HTERT RPE-1 (cell line): ENCODE results near the gene IL22RA1.

Experiments used
- in situ Hi-C: fragments of 300-500 bp; cut with MboI; formaldehyde crosslinking; loops from 4 replicates; pipeline ENCODE4 v1.14.3; 2020; ENCODE audit warnings: low sequenced_read_pairs

Gene IL22RA1

DNA sequence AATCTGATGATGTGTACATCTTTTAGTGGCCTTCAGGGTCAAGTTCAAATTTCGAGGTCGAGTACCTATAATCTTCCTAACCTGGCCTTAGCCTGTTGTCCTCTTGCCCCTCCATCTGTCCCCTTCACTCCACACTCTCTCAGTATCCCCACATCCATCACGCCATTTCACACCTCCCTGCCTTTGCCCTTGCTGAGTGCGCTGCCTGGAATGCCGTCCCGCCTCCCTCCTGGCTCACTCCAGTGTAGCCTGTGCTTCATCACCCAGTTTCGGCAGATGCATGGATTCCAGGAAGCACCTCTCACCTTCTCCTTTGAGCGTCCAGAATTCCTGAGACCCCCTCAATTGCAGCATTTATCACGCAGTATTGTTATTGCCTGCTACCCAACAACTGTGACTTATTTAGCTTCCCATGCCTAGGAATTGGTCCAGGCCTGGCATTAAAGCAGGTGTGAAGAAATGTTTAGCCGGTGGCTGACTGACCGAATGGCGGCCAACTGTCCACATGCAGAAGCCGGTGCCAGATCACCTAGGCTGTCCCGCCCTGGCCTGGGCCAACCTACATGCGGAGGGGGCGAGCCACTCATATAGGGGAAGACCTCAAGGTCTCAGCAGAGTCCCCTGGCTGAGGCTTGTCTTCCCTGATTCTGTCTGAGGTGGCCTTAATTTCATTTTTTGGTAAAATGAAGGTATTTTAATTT is 65.5 kb downstream of the IL22RA1 start:
- in situ Hi-C loops, result no loop called here

DNA sequence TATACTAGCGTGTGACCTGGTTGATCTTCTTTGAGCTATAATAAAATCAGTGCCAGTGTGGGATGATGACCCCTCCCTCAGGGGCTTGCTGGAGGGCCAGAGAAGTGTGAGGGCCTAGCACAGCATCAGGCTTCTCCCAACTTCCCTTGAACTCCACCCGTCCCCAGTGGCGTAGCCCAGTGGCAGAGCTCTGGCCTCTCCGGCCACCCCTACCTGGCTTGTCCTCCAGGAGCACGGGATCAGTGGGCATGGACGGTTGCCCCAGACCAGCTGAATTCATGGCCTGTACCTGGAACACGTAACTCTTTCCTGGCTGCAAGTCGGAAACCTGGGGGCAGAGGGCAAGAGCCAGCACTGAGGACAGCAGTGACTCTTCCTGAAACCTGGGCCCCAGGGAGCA is 67.0 kb downstream of the IL22RA1 start:
- in situ Hi-C loops, result no loop called here

DNA sequence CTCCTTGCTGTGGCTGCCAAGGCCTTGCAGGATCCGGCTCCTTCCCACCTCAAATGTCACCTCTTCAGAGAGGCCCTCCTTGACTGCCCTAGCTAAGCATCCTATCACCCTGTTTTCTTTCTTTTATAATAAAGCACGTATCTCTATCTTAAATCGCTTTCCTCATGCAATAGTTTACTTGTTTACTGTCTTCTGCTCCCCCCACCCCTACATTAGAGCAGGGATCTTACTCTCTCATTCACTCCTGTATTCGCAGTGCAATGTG is 67.4 kb downstream of the IL22RA1 start:
- in situ Hi-C loops, result no loop called here

DNA sequence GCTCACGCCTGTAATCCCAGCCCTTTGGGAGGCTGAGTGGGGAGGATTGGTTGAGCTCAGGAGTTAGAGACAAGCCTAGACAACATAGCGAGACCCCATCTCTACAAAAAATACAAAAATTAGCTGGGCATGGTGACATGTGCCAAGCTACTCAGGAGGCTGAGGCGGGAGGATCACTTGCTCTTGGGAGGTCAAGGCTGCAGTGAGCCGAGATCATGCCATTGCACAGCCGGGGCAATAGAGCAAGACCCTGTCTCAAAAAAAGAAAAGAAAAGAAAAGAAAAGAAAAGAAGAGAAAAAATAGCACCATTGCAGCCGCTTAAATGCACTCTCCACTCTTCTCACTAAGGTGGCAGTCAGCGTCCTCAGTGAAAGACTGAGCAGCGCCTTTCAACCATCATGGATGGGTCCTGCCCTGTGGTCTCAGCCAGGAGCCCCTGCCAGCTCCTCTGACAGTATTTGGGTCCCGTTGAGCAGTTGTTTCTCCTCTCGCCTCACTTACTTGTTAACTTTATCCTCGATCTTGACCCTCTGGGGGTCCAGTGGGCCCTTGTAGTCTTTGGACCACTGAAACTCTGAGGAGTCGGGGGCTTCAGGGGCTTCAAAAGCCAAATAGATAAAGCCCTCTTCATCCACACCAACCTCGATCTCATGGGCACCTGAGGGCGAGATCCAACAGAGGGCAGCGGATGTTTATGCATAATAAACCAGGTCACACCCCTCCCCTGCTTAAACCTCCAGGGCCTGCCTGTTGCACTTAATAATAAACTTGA is 67.9 kb downstream of the IL22RA1 start:
- in situ Hi-C loops, result no loop called here

DNA sequence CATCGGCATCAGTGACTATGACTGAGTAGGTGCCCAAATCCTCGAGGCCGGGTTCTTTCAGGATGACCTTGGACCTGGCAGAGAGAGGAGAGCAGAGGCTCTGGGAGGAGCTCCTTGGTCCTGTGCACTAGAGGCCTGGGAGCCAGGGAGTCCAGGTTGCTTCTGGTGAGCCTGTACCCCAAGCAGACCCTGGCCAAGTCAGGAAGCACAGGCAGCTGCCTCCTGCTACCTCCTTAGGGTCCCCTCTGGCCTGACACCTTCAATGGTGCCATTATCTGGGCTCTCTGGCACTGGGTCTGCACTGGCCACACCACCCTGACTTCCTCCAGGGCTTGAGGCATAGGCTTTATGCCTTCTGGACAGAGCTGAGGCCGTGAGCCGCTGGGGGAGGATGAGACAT is 68.7 kb downstream of the IL22RA1 start:
- in situ Hi-C loops, result no loop called here

DNA sequence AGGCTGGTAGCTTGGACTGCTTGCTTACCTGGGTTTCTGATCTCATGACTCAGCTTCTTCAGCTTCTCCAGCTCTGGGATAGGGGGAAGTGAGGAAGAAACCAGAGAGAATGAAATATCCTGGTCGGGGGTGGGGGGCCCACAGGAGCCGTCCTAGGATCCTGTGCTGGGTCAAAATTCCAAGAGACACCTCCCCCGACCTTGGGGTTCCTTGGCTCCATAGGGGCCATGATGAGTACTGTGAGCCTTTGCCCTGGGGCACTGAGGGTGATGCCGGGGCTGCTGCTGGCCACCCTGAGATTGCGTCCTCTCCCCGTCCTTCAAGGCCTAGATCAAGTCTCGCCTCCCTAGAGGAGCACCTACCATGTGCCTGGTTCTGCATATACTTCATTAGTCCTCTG is 71.0 kb downstream of the IL22RA1 start:
- in situ Hi-C loops, result no loop called here

DNA sequence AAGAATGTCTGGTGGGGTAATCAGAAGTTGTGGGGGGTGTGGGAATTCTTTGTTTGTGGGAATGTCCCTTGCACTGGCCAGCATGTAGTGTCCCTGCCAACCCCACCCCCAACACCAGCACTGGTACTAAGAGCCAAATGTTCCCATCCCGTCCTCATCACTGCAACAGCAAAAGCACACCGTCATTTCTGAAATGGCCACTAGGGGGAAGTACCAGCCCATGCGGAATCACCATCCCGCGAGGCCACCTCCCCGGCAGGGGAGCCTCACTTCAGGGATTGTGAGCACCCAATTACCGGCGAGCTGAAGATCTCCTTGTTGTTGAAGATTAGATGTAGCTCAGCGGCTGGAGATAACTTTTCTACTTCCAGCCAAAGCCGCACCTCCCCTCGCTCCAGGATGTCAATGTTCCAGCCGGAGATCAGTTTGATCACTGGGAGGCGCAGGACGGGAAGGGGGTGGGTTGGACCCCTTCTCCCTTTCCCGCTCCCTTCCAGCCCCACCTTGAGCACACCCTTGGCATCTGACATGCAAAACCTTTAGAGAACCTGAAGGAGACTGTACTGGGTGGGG is 72.0 kb downstream of the IL22RA1 start:
- in situ Hi-C loops, result no loop called here

DNA sequence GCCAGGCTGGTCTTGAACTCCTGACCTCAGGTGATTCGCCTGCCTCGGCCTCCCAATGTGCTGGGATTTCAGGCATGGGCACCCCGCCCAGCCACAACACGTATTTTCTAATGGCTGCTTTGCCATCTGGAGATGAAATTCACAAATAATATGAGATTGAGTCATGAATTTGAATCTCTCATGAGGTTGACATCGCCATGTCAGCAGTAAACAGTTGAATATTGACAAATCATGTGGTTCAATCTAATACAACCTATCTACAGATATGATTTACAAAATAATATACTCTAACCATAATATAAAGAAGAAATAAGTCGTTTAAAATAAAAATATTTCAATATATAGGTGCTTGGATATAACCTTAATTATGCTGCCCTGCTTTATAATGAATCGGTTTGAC is 73.1 kb downstream of the IL22RA1 start:
- in situ Hi-C loops, result no loop called here
